Right lobe of liver (tissue), 6 donors: ENCODE data around the gene RASGRP2. TPM values are rescaled to one million over a fixed set of nuclear protein-coding genes. Genes with fewer than 3 reads are reported as not detected.

ENCODE experiments used
- ATAC-seq, 4 donors: fragments of 200-7000 bp; cut with Tn5 transposase; one replicate each; pipeline ENCODE4 v1.9.1; 2020; ENCODE audit warnings: mild to moderate bottlenecking in 4 of 4, moderate library complexity in 4 of 4
- DNase-seq, 3 donors: peaks; one replicate each; pipeline ENCODE4 v3.0.0-alpha.2; 2020
- H3K27ac ChIP-seq, 3 donors: fragments of 200-600 bp; one replicate each; pipeline ENCODE4 v1.8.0; 2022
- H3K27me3 ChIP-seq, 2 donors: fragments of 200-600 bp; one replicate each; pipeline ENCODE4 v1.8.0; 2022
- H3K36me3 ChIP-seq, 4 donors: fragments of 200-600 bp; sonication (generic) in 1 of 4; one replicate each; pipeline versions ENCODE4 v1.5.1 to v1.8.0; 2017 to 2022; ENCODE audit warnings: control low read depth in 1 of 4
- H3K4me1 ChIP-seq, 4 donors: fragments of 200-600 bp; sonication (generic) in 1 of 4; one replicate each; pipeline versions ENCODE4 v1.5.1 to v1.8.0; 2017 to 2022; ENCODE audit warnings: control low read depth in 1 of 4
- H3K4me3 ChIP-seq, 3 donors: fragments of 200-600 bp; one replicate each; pipeline ENCODE4 v1.8.0; 2022
- H3K9me3 ChIP-seq, 4 donors: fragments of 200-600 bp; sonication (generic) in 1 of 4; one replicate each; pipeline versions ENCODE4 v1.5.1 to v1.8.0; 2017 to 2022; ENCODE audit warnings: control low read depth in 1 of 4
- CTCF ChIP-seq, 4 donors: fragments of 200-600 bp in 3 of 4; fragments of 450-650 bp in 1 of 4; IDR thresholded peaks; one replicate each; pipeline versions ENCODE4 v1.5.1 to v1.8.0; 2016 to 2022; ENCODE audit warnings: antibody characterized with exemption in 4 of 4, mild to moderate bottlenecking in 2 of 4
- POLR2A ChIP-seq: fragments of 450-650 bp; IDR thresholded peaks from one replicate; pipeline ENCODE4 v1.6.1; 2017; ENCODE audit warnings: antibody characterized with exemption, mild to moderate bottlenecking
- WGBS: methylation state at CpG from one replicate; pipeline ENCODE4 v1.1.6; 2018; ENCODE audit warnings: low coverage, low lambda C conversion rate; ENCODE audit not compliant: insufficient coverage; ENCODE audit errors: missing lambda C conversion rate; 5-methylcytosine and 5-hydroxymethylcytosine counted together
- intact Hi-C, 2 donors: fragments of 100-400 bp; cut with DNase I; formaldehyde crosslinking; loops; one replicate each; pipeline versions ENCODE4 v1.11.2 to v1.14.1; 2022
- total RNA-seq, 6 experiments: library from RNA; depleted of rRNA in 2 of 6; stranded (reverse); fragments of >200 nt in 2 of 6; fragmentation: NEBNext Ultra II Directional in 3 of 6; extraction: Animal tissue kit (Norgen Biotek cat#: 25700) in 3 of 6; gene quantifications; one replicate each; pipeline versions ENCODE4 v1.1.0 to v1.2.4, GENCODE V29; 2016 to 2023
- donor health status: DM: no; HTN: yes; CAD: no.
- donor health status: DM: no; HTN: no; CAD: no.
- donor health status: DM: no; HTN: no; CAD: no.
- donor health status: DM: no; HTN: yes; CAD: no.
- donor health status: DM: no; HTN: yes; CAD: no.

RASGRP2 gene
- total RNA-seq, 6 experiments from 2014 or later, result 1.6 to 8.1 (median 3.2) TPM

GRCh38 chr11:64754124-64754918 lies 10.4 kb upstream of the RASGRP2 start:
- 77% methylated on average over 6 of the region's 26 CpGs for WGBS
- no peaks in the 10 kb centered on the region for H3K4me1 ChIP-seq
- H3K36me3 ChIP-seq, result no peaks in the 10 kb centered on the region
- ATAC-seq (no peak), DNase-seq (peak in 1 of 3 donors; percentile 49)
- H3K27me3 ChIP-seq, result no peaks in the 10 kb centered on the region
- no peak overlapping the region for H3K4me3 ChIP-seq
- H3K9me3 ChIP-seq, result no peaks in the 10 kb centered on the region
- TF ChIP-seq CTCF (IDR thresholded peaks at IDR 0.05) (no peak), POLR2A (no peak)
- H3K27ac ChIP-seq, result no peak overlapping the region
- intact Hi-C loops, result no loop called here

DNA sequence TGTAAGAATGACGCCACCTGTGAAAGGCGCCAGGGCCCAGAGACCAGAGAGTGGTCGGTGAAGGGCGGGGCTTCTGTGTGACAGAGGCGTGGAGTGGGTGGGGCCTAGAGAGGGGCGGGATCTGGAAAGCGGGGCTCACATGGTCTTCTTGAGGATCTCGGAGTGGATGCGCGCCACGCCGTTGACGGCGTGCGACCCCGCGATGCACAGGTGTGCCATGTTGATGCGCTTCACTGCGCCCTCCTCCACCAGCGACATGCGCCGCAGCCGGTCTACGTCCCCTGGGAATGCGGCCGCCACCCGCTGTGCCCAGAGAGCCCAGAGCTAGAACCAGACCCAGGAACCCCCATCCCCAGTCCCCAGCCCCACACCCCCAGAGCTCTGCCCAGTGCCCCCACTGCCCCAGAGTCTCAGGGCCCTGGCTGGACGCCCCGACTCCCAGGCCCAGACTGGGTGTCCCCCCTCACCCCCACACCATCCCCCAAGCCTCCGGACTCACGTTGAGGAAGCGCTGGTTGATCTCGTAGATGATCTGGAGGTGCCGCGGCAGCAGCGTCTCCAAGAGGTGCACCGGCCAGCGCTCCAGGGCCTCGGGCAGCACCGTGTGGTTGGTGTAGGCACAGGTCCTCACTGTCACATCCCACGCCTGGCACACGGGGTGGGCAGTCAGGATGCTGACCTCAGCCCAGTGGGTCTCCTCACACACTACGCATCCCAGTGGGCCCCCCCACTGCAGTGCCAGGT lies 9.6 kb upstream of the RASGRP2 start:
- Histone ChIP-seq H3K9me3 (no peaks in the 10 kb centered on the region), H3K4me1 (no peaks in the 10 kb centered on the region), H3K27me3 (no peaks in the 10 kb centered on the region), H3K4me3 (no peak overlapping the region), H3K36me3 (no peaks in the 10 kb centered on the region), H3K27ac (no peak overlapping the region)
- DNase-seq, result peak in 1 of 3 donors; percentile 54
- intact Hi-C loops, result no loop called here
- 93% methylated on average over 5 of the region's 43 CpGs for WGBS
- TF ChIP-seq CTCF (IDR thresholded peaks at IDR 0.05) (no peak), POLR2A (no peak)
- ATAC-seq, result no peak

GRCh38 chr11:64753019-64753379 lies 9.1 kb upstream of the RASGRP2 start:
- Histone ChIP-seq H3K4me1 (no peaks in the 10 kb centered on the region), H3K27me3 (no peaks in the 10 kb centered on the region), H3K4me3 (no peak overlapping the region), H3K9me3 (no peaks in the 10 kb centered on the region), H3K27ac (no peak overlapping the region), H3K36me3 (no peaks in the 10 kb centered on the region)
- 100% methylated on average over 1 of the region's 7 CpGs for WGBS
- no peak for DNase-seq
- ATAC-seq, result no peak
- no peak for TF ChIP-seq CTCF (IDR thresholded peaks at IDR 0.05)
- no peak for TF ChIP-seq POLR2A
- intact Hi-C loops, result no loop called here

DNA sequence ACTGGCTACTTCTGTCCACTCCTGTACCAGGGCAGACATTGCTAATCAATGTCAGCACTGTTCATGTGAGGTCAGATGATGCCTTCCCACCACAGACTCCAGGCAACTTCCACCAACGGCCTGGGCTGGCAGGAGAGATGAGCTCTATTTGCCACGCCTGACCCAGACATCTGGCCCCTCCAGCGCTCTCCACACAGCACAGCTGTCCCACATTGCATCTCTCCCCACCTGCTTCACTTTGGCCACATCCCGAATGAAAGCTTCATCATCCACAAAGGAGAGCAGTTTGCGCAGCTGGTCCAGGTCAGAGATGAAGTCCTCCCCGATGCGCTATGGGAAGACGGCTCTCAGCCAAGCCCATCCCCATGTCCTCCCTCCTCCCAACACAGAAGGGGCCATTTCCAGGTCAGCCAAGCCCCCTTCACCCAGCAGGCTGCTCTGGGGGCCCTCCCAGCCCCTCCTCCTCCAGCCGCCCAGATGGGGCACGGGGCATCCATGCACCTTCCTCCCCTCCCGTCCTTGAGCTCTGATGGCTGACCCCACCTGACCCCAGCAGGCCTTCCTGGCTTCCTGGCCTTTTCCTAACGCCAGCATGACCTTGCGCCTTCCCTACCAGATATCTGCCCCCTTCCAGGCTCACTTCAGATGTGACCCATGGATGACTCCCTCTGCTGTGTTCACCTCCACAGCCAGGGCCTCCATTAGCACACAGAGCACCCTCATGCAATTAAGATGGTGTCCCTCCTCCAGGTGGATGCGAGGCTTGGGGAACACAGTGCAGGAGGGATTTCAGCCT lies 8.4 kb upstream of the RASGRP2 start:
- Histone ChIP-seq H3K27me3 (no peaks in the 10 kb centered on the region), H3K4me3 (no peak overlapping the region), H3K27ac (no peak overlapping the region), H3K9me3 (no peaks in the 10 kb centered on the region), H3K36me3 (no peaks in the 10 kb centered on the region), H3K4me1 (no peaks in the 10 kb centered on the region)
- TF ChIP-seq CTCF (IDR thresholded peaks at IDR 0.05) (no peak), POLR2A (no peak)
- DNase-seq (peak in 1 of 3 donors; percentile 45), ATAC-seq (no peak)
- WGBS, result 50% methylated on average over 3 of the region's 14 CpGs
- intact Hi-C loops, result no loop called here
